Neural cell (in vitro differentiated cells): ENCODE results near the gene CNTNAP2. TPM values are rescaled to one million over a fixed set of nuclear protein-coding genes. Genes with fewer than 3 reads are reported as not detected.
"Not testable (repeated sequence)": the region's sequence is repeated elsewhere in the genome, so short reads cannot be mapped to it uniquely, and the experiment has no call there.

ENCODE experiments used
- H2AFZ ChIP-seq: fragments of 200-600, 300-800 bp; sonication (generic), shearing (Covaris generic); 2 replicates; pipeline ENCODE4 v1.6.0; 2014; ENCODE audit warnings: low read depth, mild to moderate bottlenecking, antibody characterized with exemption, low read length, moderate library complexity
- H3F3A ChIP-seq: fragments of 200-600 bp; shearing (Covaris generic); 2 replicates; pipeline ENCODE4 v1.6.1; 2016; ENCODE audit warnings: mild to moderate bottlenecking, moderate library complexity, mixed read lengths, antibody characterized with exemption, low read length; ENCODE audit not compliant: insufficient read depth, poor library complexity, severe bottlenecking
- H3K27ac ChIP-seq: fragments of 200-600, 300-800 bp; sonication (generic), shearing (Covaris generic); 2 replicates; pipeline ENCODE4 v1.5.1; 2014; ENCODE audit warnings: mild to moderate bottlenecking, low read length, moderate library complexity
- H3K27me3 ChIP-seq: fragments of 300-800, 200-600 bp; sonication (generic), shearing (Covaris generic); 2 replicates; pipeline ENCODE4 v1.6.0; 2014; ENCODE audit warnings: mild to moderate bottlenecking, low read depth, low read length, moderate library complexity; ENCODE audit not compliant: insufficient read depth
- H3K36me3 ChIP-seq: fragments of 300-800, 200-600 bp; sonication (generic), shearing (Covaris generic); 2 replicates; pipeline ENCODE4 v1.5.1; 2014; ENCODE audit warnings: mild to moderate bottlenecking, antibody characterized with exemption, low read length, moderate library complexity; ENCODE audit not compliant: insufficient read depth
- H3K4me2 ChIP-seq: fragments of 300-800, 200-600 bp; sonication (generic), shearing (Covaris generic); 2 replicates; pipeline ENCODE4 v1.6.0; 2014; ENCODE audit warnings: mild to moderate bottlenecking, low read length
- H3K4me3 ChIP-seq: fragments of 300-800, 200-600 bp; sonication (generic), shearing (Covaris generic); 2 replicates; pipeline ENCODE4 v1.5.1; 2014; ENCODE audit warnings: mild to moderate bottlenecking, low read length, moderate library complexity
- H3K79me2 ChIP-seq: fragments of 200-600 bp; shearing (Covaris generic); replicated peaks from 2 replicates; pipeline ENCODE4 v1.6.0; 2014; ENCODE audit warnings: mild to moderate bottlenecking, low read length, moderate library complexity; ENCODE audit not compliant: insufficient read depth
- H3K9ac ChIP-seq: fragments of 300-800, 200-600 bp; sonication (generic), shearing (Covaris generic); 2 replicates; pipeline ENCODE4 v1.6.1; 2016; ENCODE audit warnings: mild to moderate bottlenecking, low read length, mixed read lengths
- H3K9me2 ChIP-seq: fragments of 200-600 bp; shearing (Covaris generic); 2 replicates; pipeline ENCODE4 v1.6.1; 2016; ENCODE audit warnings: mild to moderate bottlenecking, low read length, mixed read lengths; ENCODE audit not compliant: insufficient read depth
- H3K9me3 ChIP-seq: fragments of 200-600, 300-800 bp; sonication (generic), shearing (Covaris generic); 2 replicates; pipeline ENCODE4 v1.6.1; 2016; ENCODE audit warnings: mild to moderate bottlenecking, mixed run types, low read length, moderate library complexity, mixed read lengths
- H4K20me1 ChIP-seq: fragments of 200-600 bp; shearing (Covaris generic); 2 replicates; pipeline ENCODE4 v1.6.1; 2016; ENCODE audit warnings: mild to moderate bottlenecking, mixed run types; ENCODE audit not compliant: insufficient read depth
- CTCF ChIP-seq: fragments of 450-650 bp; IDR thresholded peaks from 2 replicates; pipeline ENCODE4 v1.5.1; 2014; ENCODE audit warnings: antibody characterized with exemption, mild to moderate bottlenecking, moderate library complexity; ENCODE audit not compliant: poor library complexity, severe bottlenecking
- EP300 ChIP-seq: fragments of 450-650 bp; conservative IDR thresholded peaks from 2 replicates; pipeline ENCODE4 v1.6.1; 2014; ENCODE audit warnings: antibody characterized with exemption, mild to moderate bottlenecking, moderate library complexity; ENCODE audit not compliant: poor library complexity, severe bottlenecking
- EZH2 ChIP-seq: fragments of 200-600, 300-800 bp; shearing (Covaris generic), sonication (generic); IDR thresholded peaks from 2 replicates; pipeline ENCODE4 v1.6.1; 2014; ENCODE audit warnings: antibody characterized with exemption, low read length, borderline replicate concordance, mild to moderate bottlenecking; ENCODE audit not compliant: insufficient read depth, poor library complexity, severe bottlenecking
- MXI1 ChIP-seq: fragments of 450-650 bp; conservative IDR thresholded peaks from 2 replicates; pipeline ENCODE4 v1.6.1; 2014; ENCODE audit warnings: antibody characterized with exemption, mild to moderate bottlenecking; ENCODE audit not compliant: poor library complexity, severe bottlenecking
- POLR2AphosphoS5 ChIP-seq: IDR thresholded peaks from 2 replicates; pipeline ENCODE4 v1.6.1; 2012
- RAD21 ChIP-seq: fragments of 450-650 bp; conservative IDR thresholded peaks from 2 replicates; pipeline ENCODE4 v1.6.1; 2014; ENCODE audit warnings: antibody characterized with exemption, mild to moderate bottlenecking, moderate library complexity
- REST ChIP-seq: IDR thresholded peaks from 2 replicates; pipeline ENCODE4 v1.6.1; 2012; ENCODE audit warnings: borderline replicate concordance
- SMC3 ChIP-seq: fragments of 450-650 bp; conservative IDR thresholded peaks from 2 replicates; pipeline ENCODE4 v1.6.1; 2014; ENCODE audit warnings: antibody characterized with exemption, mild to moderate bottlenecking, moderate library complexity; ENCODE audit not compliant: poor library complexity
- TAF1 ChIP-seq: IDR thresholded peaks from 2 replicates; pipeline ENCODE4 v1.6.1; 2012; ENCODE audit warnings: low read depth
- polyA plus RNA-seq: library from polyadenylated mRNA; depleted of rRNA; stranded (reverse); fragments of >200 nt; gene quantifications from 2 replicates; pipeline ENCODE4 v1.2.3, GENCODE V29; 2014

CNTNAP2 gene
- polyA plus RNA-seq, 1 donor from 2014 or later = 276 TPM

GRCh38 chr7:146902728-146903127 lies 786.1 kb downstream of the CNTNAP2 start:
- H3K9me3 ChIP-seq = no peaks in the 10 kb centered on the region
- no peaks in the 10 kb centered on the region for H3K79me2 ChIP-seq
- no peak for TF ChIP-seq TAF1
- no peak for TF ChIP-seq EP300
- TF ChIP-seq REST = no peak
- TF ChIP-seq SMC3 = no peak
- TF ChIP-seq MXI1 = no peak
- no peak for TF ChIP-seq CTCF
- TF ChIP-seq EZH2 = no peak
- no peak for TF ChIP-seq RAD21
- TF ChIP-seq POLR2AphosphoS5 = no peak
- H3K36me3 ChIP-seq = no peaks in the 10 kb centered on the region
- no peaks in the 10 kb centered on the region for H4K20me1 ChIP-seq
- no peak overlapping the region for H3K9ac ChIP-seq
- no peak overlapping the region for H3K27ac ChIP-seq
- no peak overlapping the region for H3K4me2 ChIP-seq
- no peaks in the 10 kb centered on the region for H3F3A ChIP-seq
- no peak overlapping the region for H2AFZ ChIP-seq
- H3K4me3 ChIP-seq = no peak overlapping the region
- H3K27me3 ChIP-seq = no peaks in the 10 kb centered on the region
- H3K9me2 ChIP-seq = no peaks in the 10 kb centered on the region

GRCh38 chr7:146905746-146906145 lies 789.1 kb downstream of the CNTNAP2 start:
- H3K27me3 ChIP-seq, H3K4me2 ChIP-seq, H3K9me2 ChIP-seq, H4K20me1 ChIP-seq, H3K4me3 ChIP-seq, H2AFZ ChIP-seq, H3K9ac ChIP-seq, H3K27ac ChIP-seq, H3K36me3 ChIP-seq, H3K79me2 ChIP-seq, H3F3A ChIP-seq, H3K9me3 ChIP-seq: not testable (repeated sequence)

GRCh38 chr7:146922782-146923181 lies 806.2 kb downstream of the CNTNAP2 start:
- H4K20me1 ChIP-seq = no peaks in the 10 kb centered on the region
- H3K9ac ChIP-seq = no peak overlapping the region
- H3K9me3 ChIP-seq = no peaks in the 10 kb centered on the region
- H3K9me2 ChIP-seq = no peaks in the 10 kb centered on the region
- H2AFZ ChIP-seq = no peak overlapping the region
- H3K4me2 ChIP-seq = no peak overlapping the region
- H3K27me3 ChIP-seq = no peaks in the 10 kb centered on the region
- no peaks in the 10 kb centered on the region for H3K79me2 ChIP-seq
- TF ChIP-seq REST (no peak), EZH2 (no peak), RAD21 (no peak), SMC3 (no peak), TAF1 (no peak), MXI1 (no peak), CTCF (no peak), POLR2AphosphoS5 (no peak), EP300 (no peak)
- no peaks in the 10 kb centered on the region for H3K36me3 ChIP-seq
- H3K4me3 ChIP-seq = no peak overlapping the region
- H3K27ac ChIP-seq = no peak overlapping the region
- H3F3A ChIP-seq = no peaks in the 10 kb centered on the region
